ENCODE results near the gene CXADR. TPM values are rescaled to one million over a fixed set of nuclear protein-coding genes. Genes with fewer than 3 reads are reported as not detected.
A peak's percentile ranks its signal among the peaks of the same experiment; 100 is the strongest.

CXADR gene
- total RNA-seq, 1 experiment from 2014 or later = 119 TPM

GRCh38 chr21:17552410-17552809 is 39.6 kb downstream of the CXADR start (continued):
- no peak for TF ChIP-seq GRHL2 (CRISPR knock-in tag; IDR thresholded peaks at IDR 0.05; ENCODE audit: insufficient replicate concordance, severe bottlenecking)
- no peak for TF ChIP-seq ZNF281 (CRISPR knock-in tag; IDR thresholded peaks at IDR 0.05)
- no peak for TF ChIP-seq JAZF1 (CRISPR knock-in tag; IDR thresholded peaks at IDR 0.05)
- no peak for TF ChIP-seq GABPB1 (CRISPR knock-in tag; IDR thresholded peaks at IDR 0.05)
- no peak for TF ChIP-seq ZBTB21 (CRISPR knock-in tag; IDR thresholded peaks at IDR 0.05; ENCODE audit: borderline replicate concordance)

GRCh38 chr21:17554120-17554519 is 41.3 kb downstream of the CXADR start:
- H3K27ac Mint-ChIP-seq = peak overlapping the region; percentile 77
- no peak for DNase-seq (ENCODE audit: low spot score)
- no peak for ATAC-seq
- peaks cover 8% of the 10 kb centered on the region for H3K4me1 Mint-ChIP-seq
- POLR2A ChIA-PET = interaction anchor here (0.5 to 1.0 kb wide), 3 partner anchors 18 to 214 kb away, joined by 3 read pairs; no protein-coding TSS in a partner anchor
- no peaks in the 10 kb centered on the region for H3K9me3 Mint-ChIP-seq
- H3K36me3 Mint-ChIP-seq = peaks cover 64% of the 10 kb centered on the region
- no peak overlapping the region for H3K4me3 Mint-ChIP-seq
- H3K27me3 Mint-ChIP-seq (ENCODE audit: low read depth) = no peaks in the 10 kb centered on the region
- TF ChIP-seq TCF7 (CRISPR knock-in tag; IDR thresholded peaks at IDR 0.05; ENCODE audit: low read depth) (no peak), ZNF671 (CRISPR knock-in tag; IDR thresholded peaks at IDR 0.05) (no peak), MAX (CRISPR knock-in tag; IDR thresholded peaks at IDR 0.05) (no peak)
- CTCF ChIA-PET = interaction anchor here (0.6 to 1.9 kb wide), 24 partner anchors 11 to 167 kb away, joined by 3 to 71 read pairs (median 4); no protein-coding TSS in a partner anchor

GRCh38 chr21:17554679-17555465 is 42.0 kb downstream of the CXADR start:
- ATAC-seq (peak; percentile 61), DNase-seq (ENCODE audit: low spot score) (no peak)
- H3K36me3 Mint-ChIP-seq = peaks cover 62% of the 10 kb centered on the region
- peaks cover 8% of the 10 kb centered on the region for H3K4me1 Mint-ChIP-seq
- no peak overlapping the region for H3K4me3 Mint-ChIP-seq
- H3K9me3 Mint-ChIP-seq = no peaks in the 10 kb centered on the region
- POLR2A ChIA-PET = interaction anchor here (0.5 to 1.0 kb wide), 4 partner anchors 19 to 213 kb away, joined by 3 read pairs; partner anchors contain the start of gene CXADR
- no peaks in the 10 kb centered on the region for H3K27me3 Mint-ChIP-seq (ENCODE audit: low read depth)
- H3K27ac Mint-ChIP-seq = peak overlapping the region; percentile 69
- CTCF ChIA-PET = interaction anchor here (0.8 to 1.9 kb wide), 23 partner anchors 10 to 168 kb away, joined by 3 to 71 read pairs (median 4); no protein-coding TSS in a partner anchor
- TF ChIP-seq PREB (CRISPR knock-in tag; IDR thresholded peaks at IDR 0.05; ENCODE audit: borderline replicate concordance) = no peak
- no peak for TF ChIP-seq RELA (CRISPR knock-in tag; IDR thresholded peaks at IDR 0.05; ENCODE audit: borderline replicate concordance)
- TF ChIP-seq ZSCAN18 (CRISPR knock-in tag; IDR thresholded peaks at IDR 0.05) = no peak
- no peak for TF ChIP-seq E2F4 (CRISPR knock-in tag; IDR thresholded peaks at IDR 0.05; ENCODE audit: borderline replicate concordance, low read depth)
- TF ChIP-seq E2F5 (CRISPR knock-in tag; IDR thresholded peaks at IDR 0.05) = no peak
- TF ChIP-seq SMAD3 (CRISPR knock-in tag; IDR thresholded peaks at IDR 0.05; ENCODE audit: borderline replicate concordance) = no peak
- TF ChIP-seq HMGXB4 (CRISPR knock-in tag; IDR thresholded peaks at IDR 0.05) = no peak
- no peak for TF ChIP-seq ZNF532 (CRISPR knock-in tag; IDR thresholded peaks at IDR 0.05; ENCODE audit: borderline replicate concordance)

All from WTC11 (cell line).